Calu3 (cell line): Measurements from ENCODE around the gene GLIS1. TPM values are rescaled to one million over a fixed set of nuclear protein-coding genes. Genes with fewer than 3 reads are reported as not detected.

Experiments used
- BruUV-seq: library from RNA; stranded (reverse); fragments of 400-500 nt; replicated peaks from 2 replicates; lab custom pipeline; 2021; lab: Mats Ljungman, UMichigan
- CTCF ChIA-PET: fragments of 300-600 bp; sonication (Branson Sonifier 250); formaldehyde crosslinking; loops from one replicate; lab custom pipeline; 2022; ENCODE audit warnings: antibody characterized with exemption; lab: Charles Lee
- DNase-seq: peaks from one replicate; pipeline ENCODE4 v3.0.0; 2022
- H3K27ac Mint-ChIP-seq: one replicate; pipeline ENCODE4 v1.8.0; 2022; ENCODE audit warnings: mixed read lengths; ENCODE audit not compliant: unreplicated experiment
- H3K27me3 Mint-ChIP-seq: one replicate; pipeline ENCODE4 v1.8.0; 2022; ENCODE audit warnings: mixed read lengths; ENCODE audit not compliant: unreplicated experiment
- H3K36me3 Mint-ChIP-seq: one replicate; pipeline ENCODE4 v1.8.0; 2022; ENCODE audit warnings: mild to moderate bottlenecking, moderate library complexity, mixed read lengths; ENCODE audit not compliant: insufficient read depth, unreplicated experiment
- H3K4me1 Mint-ChIP-seq: one replicate; pipeline ENCODE4 v1.8.0; 2022; ENCODE audit warnings: mild to moderate bottlenecking, low read depth, mixed read lengths; ENCODE audit not compliant: unreplicated experiment
- H3K4me3 Mint-ChIP-seq: one replicate; pipeline ENCODE4 v1.8.0; 2022; ENCODE audit warnings: mild to moderate bottlenecking, low read depth, moderate library complexity, mixed read lengths; ENCODE audit not compliant: unreplicated experiment
- H3K9me3 Mint-ChIP-seq: one replicate; pipeline ENCODE4 v1.8.0; 2022; ENCODE audit warnings: low read depth, mixed read lengths; ENCODE audit not compliant: unreplicated experiment
- intact Hi-C: fragments of 100-400 bp; cut with micrococcal nuclease; formaldehyde crosslinking; loops from one replicate; pipeline ENCODE4 v1.10.0; 2022; ENCODE audit not compliant: unreplicated experiment
- total RNA-seq: library from RNA; stranded (reverse); gene quantifications from 2 replicates; pipeline ENCODE4 v1.2.3, GENCODE V29; 2022
- TF ChIP-seq, protein P1 (sequence below): fragments of 200-600 bp; IDR thresholded peaks from one replicate; pipeline ENCODE4 v1.8.0; 2022; ENCODE audit warnings: antibody characterized with exemption; ENCODE audit not compliant: unreplicated experiment

GLIS1 gene
- total RNA-seq, 1 experiment from 2014 or later = not detected

DNA sequence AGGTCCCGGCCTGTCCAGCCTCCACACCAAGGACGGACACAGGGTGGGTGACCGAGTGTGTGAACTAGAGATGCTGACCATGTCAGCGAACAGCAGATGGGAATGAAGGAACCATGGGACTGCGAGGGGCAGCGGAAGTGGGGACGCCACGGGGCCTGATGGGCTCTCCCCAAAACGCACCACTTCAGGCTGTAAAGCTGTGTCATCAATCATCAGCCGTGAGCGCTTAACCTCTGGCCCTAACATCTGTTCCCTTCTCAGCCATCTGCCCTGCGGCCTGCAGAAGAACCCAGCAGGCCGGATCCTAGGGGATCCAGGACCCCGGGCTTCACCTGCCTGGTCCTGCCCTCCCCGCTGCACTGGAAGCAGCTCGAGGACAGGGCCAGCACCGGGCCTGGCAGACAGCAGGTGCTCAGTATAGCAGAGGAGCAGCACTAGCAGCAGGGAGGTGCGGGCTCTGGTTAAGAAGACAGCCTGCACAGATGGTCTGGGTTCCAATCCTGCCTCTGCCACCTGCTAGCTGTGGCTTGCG lies 221.1 kb downstream of the GLIS1 start:
- H3K4me3 Mint-ChIP-seq = no peak overlapping the region
- H3K9me3 Mint-ChIP-seq = no peaks in the 10 kb centered on the region
- no peaks in the 10 kb centered on the region for H3K4me1 Mint-ChIP-seq
- no peak for DNase-seq
- TF ChIP-seq, protein P1, sequence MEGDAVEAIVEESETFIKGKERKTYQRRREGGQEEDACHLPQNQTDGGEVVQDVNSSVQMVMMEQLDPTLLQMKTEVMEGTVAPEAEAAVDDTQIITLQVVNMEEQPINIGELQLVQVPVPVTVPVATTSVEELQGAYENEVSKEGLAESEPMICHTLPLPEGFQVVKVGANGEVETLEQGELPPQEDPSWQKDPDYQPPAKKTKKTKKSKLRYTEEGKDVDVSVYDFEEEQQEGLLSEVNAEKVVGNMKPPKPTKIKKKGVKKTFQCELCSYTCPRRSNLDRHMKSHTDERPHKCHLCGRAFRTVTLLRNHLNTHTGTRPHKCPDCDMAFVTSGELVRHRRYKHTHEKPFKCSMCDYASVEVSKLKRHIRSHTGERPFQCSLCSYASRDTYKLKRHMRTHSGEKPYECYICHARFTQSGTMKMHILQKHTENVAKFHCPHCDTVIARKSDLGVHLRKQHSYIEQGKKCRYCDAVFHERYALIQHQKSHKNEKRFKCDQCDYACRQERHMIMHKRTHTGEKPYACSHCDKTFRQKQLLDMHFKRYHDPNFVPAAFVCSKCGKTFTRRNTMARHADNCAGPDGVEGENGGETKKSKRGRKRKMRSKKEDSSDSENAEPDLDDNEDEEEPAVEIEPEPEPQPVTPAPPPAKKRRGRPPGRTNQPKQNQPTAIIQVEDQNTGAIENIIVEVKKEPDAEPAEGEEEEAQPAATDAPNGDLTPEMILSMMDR = no peak
- H3K27ac Mint-ChIP-seq = no peak overlapping the region
- BruUV-seq = no TSS peak
- H3K36me3 Mint-ChIP-seq = no peaks in the 10 kb centered on the region
- CTCF ChIA-PET = interaction anchor here (0.6 kb wide), 1 partner anchor 17 kb away, joined by 3 read pairs; no protein-coding TSS in a partner anchor
- intact Hi-C loops = no loop called here
- peaks cover 89% of the 10 kb centered on the region for H3K27me3 Mint-ChIP-seq

DNA sequence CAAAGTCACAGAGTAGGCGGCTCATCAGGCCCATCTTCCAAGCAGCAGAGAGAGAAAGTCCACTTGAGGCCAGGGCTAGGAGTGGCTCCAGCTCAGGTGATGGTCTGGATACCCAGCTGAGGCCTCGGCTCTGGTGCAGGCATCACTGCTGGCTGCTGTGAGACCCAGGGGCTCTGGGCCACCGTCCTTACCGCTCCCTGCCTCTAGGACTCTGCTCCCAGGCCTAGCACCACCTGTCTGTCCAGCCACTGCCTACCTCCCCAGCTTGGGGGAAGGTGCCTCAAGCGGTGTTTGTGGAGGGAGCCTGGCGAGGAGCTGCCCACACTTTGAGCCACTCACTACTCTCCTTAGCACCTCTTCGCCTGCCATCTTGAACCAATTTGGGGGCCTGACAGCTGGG lies 221.9 kb downstream of the GLIS1 start:
- Mint-ChIP-seq H3K27me3 (peaks cover 96% of the 10 kb centered on the region), H3K4me3 (no peak overlapping the region), H3K4me1 (no peaks in the 10 kb centered on the region), H3K9me3 (no peaks in the 10 kb centered on the region), H3K36me3 (no peaks in the 10 kb centered on the region), H3K27ac (no peak overlapping the region)
- BruUV-seq = no TSS peak
- no peak for DNase-seq
- intact Hi-C loops = no loop called here
- CTCF ChIA-PET = no interaction called here
- TF ChIP-seq, protein P1 = no peak

DNA sequence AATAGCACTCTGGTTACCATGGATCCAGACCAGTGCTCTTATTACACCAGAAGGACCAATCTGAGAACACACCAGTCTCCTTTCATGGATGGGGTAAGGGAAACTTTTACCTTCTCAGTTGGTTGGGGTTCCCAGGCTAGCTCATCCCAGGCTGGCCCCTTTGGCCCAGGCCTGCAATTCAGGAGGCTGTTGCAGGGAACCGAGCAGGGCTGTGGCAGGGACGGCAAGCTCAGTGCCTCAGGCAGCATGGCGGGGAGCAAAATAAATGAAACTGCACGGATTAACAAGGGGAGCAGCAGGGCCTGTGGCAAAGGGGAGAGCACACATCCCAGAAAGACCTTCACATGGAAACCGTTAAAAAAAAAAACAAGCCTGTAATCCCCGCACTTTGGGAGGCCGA lies 222.8 kb downstream of the GLIS1 start:
- Mint-ChIP-seq H3K9me3 (no peaks in the 10 kb centered on the region), H3K27me3 (peaks cover 97% of the 10 kb centered on the region), H3K27ac (no peak overlapping the region), H3K4me3 (no peak overlapping the region), H3K4me1 (no peaks in the 10 kb centered on the region), H3K36me3 (no peaks in the 10 kb centered on the region)
- DNase-seq = no peak
- CTCF ChIA-PET = no interaction called here
- intact Hi-C loops = no loop called here
- TF ChIP-seq, protein P1 = no peak
- BruUV-seq = no TSS peak

DNA sequence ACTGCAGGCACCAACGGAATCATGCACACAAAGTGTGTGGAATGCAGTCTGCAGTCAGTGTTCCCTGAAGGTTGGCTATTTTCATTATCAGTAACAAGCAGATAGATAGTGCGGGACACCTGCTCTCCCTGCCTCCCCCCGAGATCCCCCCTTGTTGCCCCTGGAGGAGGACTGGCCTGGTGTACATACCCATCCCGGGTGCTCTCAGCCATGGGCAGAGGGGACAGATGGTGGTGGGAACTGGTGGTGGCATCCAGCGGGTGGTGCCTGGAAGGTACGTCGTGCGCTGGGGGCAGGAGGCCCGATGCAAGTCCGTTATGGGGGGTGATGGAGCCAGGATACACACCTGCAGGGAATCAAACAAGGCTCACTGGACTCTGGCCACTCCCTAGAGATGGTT lies 224.5 kb downstream of the GLIS1 start:
- TF ChIP-seq, protein P1 = no peak
- CTCF ChIA-PET = no interaction called here
- Mint-ChIP-seq H3K27me3 (peaks cover 96% of the 10 kb centered on the region), H3K9me3 (no peaks in the 10 kb centered on the region), H3K36me3 (no peaks in the 10 kb centered on the region), H3K4me1 (no peaks in the 10 kb centered on the region), H3K4me3 (no peak overlapping the region), H3K27ac (no peak overlapping the region)
- BruUV-seq = no TSS peak
- intact Hi-C loops = no loop called here
- no peak for DNase-seq
